K562 (cell line): ENCODE data around the gene PLEKHH3. TPM values are rescaled to one million over a fixed set of nuclear protein-coding genes. Genes with fewer than 3 reads are reported as not detected.
A peak's percentile ranks its signal among the peaks of the same experiment; 100 is the strongest.

Experiments
- ARNT ChIP-seq, 2 experiments: fragments of 450-650 bp; IDR thresholded peaks; 2 replicates each; pipeline ENCODE4 v1.6.1; 2016; ENCODE audit warnings: mild to moderate bottlenecking in 1 of 2
- ASH1L ChIP-seq: fragments of 450-650 bp; IDR thresholded peaks from 2 replicates; pipeline ENCODE4 v1.6.1; 2018; ENCODE audit warnings: borderline replicate concordance, mild to moderate bottlenecking, low read depth; ENCODE audit not compliant: partially characterized antibody
- BCL6 ChIP-seq: fragments of 250-450 bp; sonication (Bioruptor Pico); IDR thresholded peaks from 2 replicates; pipeline ENCODE4 v1.4.0; 2020
- CBFA2T3 ChIP-seq: fragments of 450-650 bp; IDR thresholded peaks from 2 replicates; pipeline ENCODE4 v1.6.1; 2017
- GATAD2A ChIP-seq: fragments of 450-650 bp; IDR thresholded peaks from 2 replicates; pipeline ENCODE4 v1.6.1; 2017
- RBBP5 ChIP-seq: fragments of 200-600 bp; sonication (generic); IDR thresholded peaks from 2 replicates; pipeline ENCODE4 v1.6.1; 2012; ENCODE audit warnings: borderline replicate concordance, mild to moderate bottlenecking, low read length, control low read depth, inconsistent platforms; ENCODE audit not compliant: insufficient read depth, poor library complexity, severe bottlenecking
- SIN3A ChIP-seq, 2 experiments: fragments of 150-350 bp in 1 of 2; IDR thresholded peaks; 2 replicates each; pipeline ENCODE4 v1.6.1; 2011 to 2016; ENCODE audit warnings: borderline replicate concordance in 2 of 2, low read depth in 2 of 2, low read length in 2 of 2, mild to moderate bottlenecking in 2 of 2, moderate library complexity in 2 of 2; ENCODE audit not compliant: control insufficient read depth in 1 of 2
- TEAD1 ChIP-seq, 2 experiments: fragments of 450-650 bp in 1 of 2; sonication (generic) in 1 of 2; formaldehyde crosslinking; IDR thresholded peaks; 2 replicates each; pipeline versions ENCODE4 v1.4.0 to v1.8.0; 2020 to 2022; ENCODE audit warnings: mild to moderate bottlenecking in 2 of 2, missing genetic modification reagents in 1 of 2
- ZNF764 ChIP-seq: fragments of 250-450 bp; sonication (Bioruptor Pico); IDR thresholded peaks from 2 replicates; pipeline ENCODE4 v1.4.0; 2020; ENCODE audit warnings: low read depth, mild to moderate bottlenecking, moderate library complexity
- ZNF778 ChIP-seq: fragments of 450-650 bp; formaldehyde crosslinking; IDR thresholded peaks from 2 replicates; pipeline ENCODE4 v1.4.0; 2020; ENCODE audit warnings: mild to moderate bottlenecking, moderate library complexity
- polyA plus RNA-seq, 8 experiments: library from polyadenylated mRNA; depleted of rRNA in 4 of 8; stranded (reverse) in 5 of 8; unstranded in 3 of 8; fragments of >200 nt; fragmentation: Nextera tagmentation in 2 of 8; fragmentation: Illumina TruSeq in 1 of 8; extraction: Ambion mirVana in 2 of 8; extraction: Trizol in 1 of 8; gene quantifications; 2 replicates each; pipeline versions ENCODE4 v1.2.1 to v1.2.3, GENCODE V29; 2011 to 2014; ENCODE audit warnings: inconsistent platforms in 1 of 8, missing spikeins in 1 of 8
- total RNA-seq, 7 experiments: library from RNA; depleted of rRNA in 6 of 7; stranded (reverse); fragments of >200 nt in 6 of 7; fragmentation: Illumina TruSeq in 2 of 7; extraction: Trizol in 2 of 7; gene quantifications; 2 replicates each; pipeline versions ENCODE4 v1.2.1 to v1.2.3, GENCODE V29; 2011 to 2021; ENCODE audit warnings: low replicate concordance in 1 of 7
- TF ChIP-seq, protein P1 (sequence below): fragments of 450-650 bp; IDR thresholded peaks from 2 replicates; pipeline ENCODE4 v1.6.1; 2018; ENCODE audit not compliant: partially characterized antibody
- TF ChIP-seq, protein P2 (sequence below): fragments of 250-450 bp; sonication (Bioruptor Pico); IDR thresholded peaks from 2 replicates; pipeline ENCODE4 v1.4.0; 2020

PLEKHH3 gene
- total and polyA plus RNA-seq, 9 of the 15 experiments (the other 6 are each of a cell fraction or from before 2014, with no cell fraction given): 0.58 to 34.5 (median 5.0) TPM

DNA sequence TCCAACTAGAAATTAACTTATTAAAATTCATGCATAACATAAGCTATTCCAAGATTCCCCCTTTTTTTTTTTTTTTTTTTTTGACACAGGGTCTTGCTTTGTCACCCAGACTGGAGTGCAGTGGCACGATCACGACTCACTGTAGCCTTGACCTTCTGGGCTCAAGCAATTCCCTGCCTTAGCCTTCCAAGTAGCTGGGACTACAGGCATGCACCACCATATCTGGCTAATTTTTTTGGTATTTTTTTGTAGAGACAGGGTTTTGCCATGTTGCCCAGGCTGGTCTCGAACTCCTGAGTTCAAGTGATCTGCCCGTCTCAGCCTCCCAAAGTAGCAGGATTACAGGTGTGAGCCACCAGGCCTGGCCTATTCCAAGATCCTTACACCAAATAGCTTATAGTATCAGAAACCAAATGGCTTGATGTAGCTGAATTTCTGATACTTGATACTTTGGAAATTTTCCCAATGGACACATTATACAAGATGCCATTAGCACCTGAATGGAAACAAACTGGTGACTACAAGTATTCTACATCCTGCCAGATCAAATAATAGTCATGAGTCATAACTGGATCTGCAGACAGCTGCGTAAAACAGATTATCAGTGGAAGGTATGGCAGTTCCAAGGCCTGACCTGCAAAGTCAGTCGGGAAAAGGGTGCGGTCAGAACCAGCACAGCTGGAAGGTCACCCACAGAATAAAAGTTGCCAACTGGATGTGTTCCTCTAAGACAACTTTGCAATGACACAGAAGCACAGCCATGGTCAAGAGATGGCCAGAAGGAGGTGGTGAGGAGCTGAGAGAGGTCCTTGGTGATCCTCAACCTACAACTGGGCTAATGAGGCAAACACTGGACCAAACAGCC, 52.8 kb downstream of the PLEKHH3 start (continued):
- TF ChIP-seq, protein P1, sequence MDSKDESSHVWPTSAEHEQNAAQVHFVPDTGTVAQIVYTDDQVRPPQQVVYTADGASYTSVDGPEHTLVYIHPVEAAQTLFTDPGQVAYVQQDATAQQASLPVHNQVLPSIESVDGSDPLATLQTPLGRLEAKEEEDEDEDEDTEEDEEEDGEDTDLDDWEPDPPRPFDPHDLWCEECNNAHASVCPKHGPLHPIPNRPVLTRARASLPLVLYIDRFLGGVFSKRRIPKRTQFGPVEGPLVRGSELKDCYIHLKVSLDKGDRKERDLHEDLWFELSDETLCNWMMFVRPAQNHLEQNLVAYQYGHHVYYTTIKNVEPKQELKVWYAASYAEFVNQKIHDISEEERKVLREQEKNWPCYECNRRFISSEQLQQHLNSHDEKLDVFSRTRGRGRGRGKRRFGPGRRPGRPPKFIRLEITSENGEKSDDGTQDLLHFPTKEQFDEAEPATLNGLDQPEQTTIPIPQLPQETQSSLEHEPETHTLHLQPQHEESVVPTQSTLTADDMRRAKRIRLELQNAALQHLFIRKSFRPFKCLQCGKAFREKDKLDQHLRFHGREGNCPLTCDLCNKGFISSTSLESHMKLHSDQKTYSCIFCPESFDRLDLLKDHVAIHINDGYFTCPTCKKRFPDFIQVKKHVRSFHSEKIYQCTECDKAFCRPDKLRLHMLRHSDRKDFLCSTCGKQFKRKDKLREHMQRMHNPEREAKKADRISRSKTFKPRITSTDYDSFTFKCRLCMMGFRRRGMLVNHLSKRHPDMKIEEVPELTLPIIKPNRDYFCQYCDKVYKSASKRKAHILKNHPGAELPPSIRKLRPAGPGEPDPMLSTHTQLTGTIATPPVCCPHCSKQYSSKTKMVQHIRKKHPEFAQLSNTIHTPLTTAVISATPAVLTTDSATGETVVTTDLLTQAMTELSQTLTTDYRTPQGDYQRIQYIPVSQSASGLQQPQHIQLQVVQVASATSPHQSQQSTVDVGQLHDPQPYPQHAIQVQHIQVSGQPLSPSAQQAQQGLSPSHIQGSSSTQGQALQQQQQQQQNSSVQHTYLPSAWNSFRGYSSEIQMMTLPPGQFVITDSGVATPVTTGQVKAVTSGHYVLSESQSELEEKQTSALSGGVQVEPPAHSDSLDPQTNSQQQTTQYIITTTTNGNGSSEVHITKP: peak; percentile 19
- TF ChIP-seq, protein P2, sequence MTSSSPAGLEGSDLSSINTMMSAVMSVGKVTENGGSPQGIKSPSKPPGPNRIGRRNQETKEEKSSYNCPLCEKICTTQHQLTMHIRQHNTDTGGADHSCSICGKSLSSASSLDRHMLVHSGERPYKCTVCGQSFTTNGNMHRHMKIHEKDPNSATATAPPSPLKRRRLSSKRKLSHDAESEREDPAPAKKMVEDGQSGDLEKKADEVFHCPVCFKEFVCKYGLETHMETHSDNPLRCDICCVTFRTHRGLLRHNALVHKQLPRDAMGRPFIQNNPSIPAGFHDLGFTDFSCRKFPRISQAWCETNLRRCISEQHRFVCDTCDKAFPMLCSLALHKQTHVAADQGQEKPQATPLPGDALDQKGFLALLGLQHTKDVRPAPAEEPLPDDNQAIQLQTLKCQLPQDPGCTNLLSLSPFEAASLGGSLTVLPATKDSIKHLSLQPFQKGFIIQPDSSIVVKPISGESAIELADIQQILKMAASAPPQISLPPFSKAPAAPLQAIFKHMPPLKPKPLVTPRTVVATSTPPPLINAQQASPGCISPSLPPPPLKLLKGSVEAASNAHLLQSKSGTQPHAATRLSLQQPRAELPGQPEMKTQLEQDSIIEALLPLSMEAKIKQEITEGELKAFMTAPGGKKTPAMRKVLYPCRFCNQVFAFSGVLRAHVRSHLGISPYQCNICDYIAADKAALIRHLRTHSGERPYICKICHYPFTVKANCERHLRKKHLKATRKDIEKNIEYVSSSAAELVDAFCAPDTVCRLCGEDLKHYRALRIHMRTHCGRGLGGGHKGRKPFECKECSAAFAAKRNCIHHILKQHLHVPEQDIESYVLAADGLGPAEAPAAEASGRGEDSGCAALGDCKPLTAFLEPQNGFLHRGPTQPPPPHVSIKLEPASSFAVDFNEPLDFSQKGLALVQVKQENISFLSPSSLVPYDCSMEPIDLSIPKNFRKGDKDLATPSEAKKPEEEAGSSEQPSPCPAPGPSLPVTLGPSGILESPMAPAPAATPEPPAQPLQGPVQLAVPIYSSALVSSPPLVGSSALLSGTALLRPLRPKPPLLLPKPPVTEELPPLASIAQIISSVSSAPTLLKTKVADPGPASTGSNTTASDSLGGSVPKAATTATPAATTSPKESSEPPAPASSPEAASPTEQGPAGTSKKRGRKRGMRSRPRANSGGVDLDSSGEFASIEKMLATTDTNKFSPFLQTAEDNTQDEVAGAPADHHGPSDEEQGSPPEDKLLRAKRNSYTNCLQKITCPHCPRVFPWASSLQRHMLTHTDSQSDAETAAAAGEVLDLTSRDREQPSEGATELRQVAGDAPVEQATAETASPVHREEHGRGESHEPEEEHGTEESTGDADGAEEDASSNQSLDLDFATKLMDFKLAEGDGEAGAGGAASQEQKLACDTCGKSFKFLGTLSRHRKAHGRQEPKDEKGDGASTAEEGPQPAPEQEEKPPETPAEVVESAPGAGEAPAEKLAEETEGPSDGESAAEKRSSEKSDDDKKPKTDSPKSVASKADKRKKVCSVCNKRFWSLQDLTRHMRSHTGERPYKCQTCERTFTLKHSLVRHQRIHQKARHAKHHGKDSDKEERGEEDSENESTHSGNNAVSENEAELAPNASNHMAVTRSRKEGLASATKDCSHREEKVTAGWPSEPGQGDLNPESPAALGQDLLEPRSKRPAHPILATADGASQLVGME: no peak
- TF ChIP-seq ASH1L (no peak), ZNF778 (CRISPR knock-in tag) (no peak), GATAD2A (peak; percentile 92), ZNF764 (peak; percentile 94), ARNT (IDR thresholded peaks at IDR 0.05) (peak; percentile 19 to 78; a peak in 1 of 4 replicates), BCL6 (CRISPR knock-in tag) (no peak), SIN3A (IDR thresholded peaks at IDR 0.05; ENCODE audit: borderline replicate concordance in 2 of 2, control insufficient read depth in 1 of 2, low read depth in 2 of 2, low read length in 2 of 2) (0 out of 4 replicates have a peak, but pooled peaks of 1 of the 2 experiments have one; percentile 49), RBBP5 (no peak), CBFA2T3 (peak; percentile 93), TEAD1 (CRISPR knock-in tag; IDR thresholded peaks at IDR 0.05) (0 out of 4 replicates have a peak, but pooled peaks of 1 of the 2 experiments have one; percentile 19)
- TF ChIP-seq, all 486 proteins: peak for 117
